ENCODE results near the gene TMEM135.

TMEM135 gene

GRCh38 chr11:87320123-87320522, 282.4 kb downstream of the TMEM135 start:
- peaks cover 4% of the 10 kb centered on the region; the same call in 1 of the 2 replicates for H3K36me3 ChIP-seq (replicated peaks)
- H3K4me1 ChIP-seq = no peaks in the 10 kb centered on the region; the same call in 1 of the 2 replicates
- in situ Hi-C loops (cut with MboI; ENCODE audit: low sequenced_read_pairs) = no loop called here
- H3K4me3 ChIP-seq = no peak overlapping the region
- H3K27me3 ChIP-seq (ENCODE audit: low read depth) = no peaks in the 10 kb centered on the region
- no peaks in the 10 kb centered on the region for H3K9me3 ChIP-seq
- no peak for DNase-seq (ENCODE audit: low spot score in 2 of 2)

GRCh38 chr11:87322568-87322967, 284.8 kb downstream of the TMEM135 start:
- no peak for DNase-seq (ENCODE audit: low spot score in 2 of 2)

GRCh38 chr11:87323899-87324298, 286.2 kb downstream of the TMEM135 start:
- Histone ChIP-seq H3K9me3 (no peaks in the 10 kb centered on the region), H3K4me1 (no peaks in the 10 kb centered on the region; the same call in 1 of the 2 replicates), H3K27me3 (ENCODE audit: low read depth) (no peaks in the 10 kb centered on the region), H3K4me3 (no peak overlapping the region), H3K36me3 (replicated peaks) (peaks cover 4% of the 10 kb centered on the region; the same call in 1 of the 2 replicates)
- no peak for DNase-seq (ENCODE audit: low spot score in 2 of 2)
- in situ Hi-C loops (cut with MboI; ENCODE audit: low sequenced_read_pairs) = no loop called here

More at GRCh38 chr11:87322568-87322967, 284.8 kb downstream of the TMEM135 start:
- H3K27me3 ChIP-seq (ENCODE audit: low read depth) = no peaks in the 10 kb centered on the region
- peaks cover 4% of the 10 kb centered on the region; the same call in 1 of the 2 replicates for H3K36me3 ChIP-seq (replicated peaks)
- H3K4me1 ChIP-seq = no peaks in the 10 kb centered on the region; the same call in 1 of the 2 replicates
- in situ Hi-C loops (cut with MboI; ENCODE audit: low sequenced_read_pairs) = no loop called here
- H3K9me3 ChIP-seq = no peaks in the 10 kb centered on the region
- no peak overlapping the region for H3K4me3 ChIP-seq

GRCh38 chr11:87324817-87325489, 287.2 kb downstream of the TMEM135 start:
- no peaks in the 10 kb centered on the region; the same call in 1 of the 2 replicates for H3K4me1 ChIP-seq
- H3K4me3 ChIP-seq = no peak overlapping the region
- peaks cover 4% of the 10 kb centered on the region; the same call in 1 of the 2 replicates for H3K36me3 ChIP-seq (replicated peaks)
- no peaks in the 10 kb centered on the region for H3K27me3 ChIP-seq (ENCODE audit: low read depth)
- H3K9me3 ChIP-seq = no peaks in the 10 kb centered on the region
- DNase-seq (ENCODE audit: low spot score in 2 of 2) = no peak
- in situ Hi-C loops (cut with MboI; ENCODE audit: low sequenced_read_pairs) = no loop called here

GRCh38 chr11:87325490-87325872, 287.7 kb downstream of the TMEM135 start:
- Histone ChIP-seq H3K36me3 (replicated peaks) (peaks cover 4% of the 10 kb centered on the region; the same call in 1 of the 2 replicates), H3K4me3 (no peak overlapping the region), H3K9me3 (no peaks in the 10 kb centered on the region), H3K4me1 (no peaks in the 10 kb centered on the region; the same call in 1 of the 2 replicates), H3K27me3 (ENCODE audit: low read depth) (no peaks in the 10 kb centered on the region)
- in situ Hi-C loops (cut with MboI; ENCODE audit: low sequenced_read_pairs) = no loop called here
- DNase-seq (ENCODE audit: low spot score in 2 of 2) = no peak

GRCh38 chr11:87326594-87326993, 288.9 kb downstream of the TMEM135 start:
- no peaks in the 10 kb centered on the region for H3K9me3 ChIP-seq

GRCh38 chr11:87329172-87329571, 291.4 kb downstream of the TMEM135 start:
- no peaks in the 10 kb centered on the region for H3K27me3 ChIP-seq (ENCODE audit: low read depth)
- H3K4me1 ChIP-seq = no peaks in the 10 kb centered on the region
- H3K36me3 ChIP-seq (replicated peaks) = no peaks in the 10 kb centered on the region
- no peak for DNase-seq (ENCODE audit: low spot score in 2 of 2)
- in situ Hi-C loops (cut with MboI; ENCODE audit: low sequenced_read_pairs) = no loop called here
- H3K9me3 ChIP-seq = no peaks in the 10 kb centered on the region
- no peak overlapping the region for H3K4me3 ChIP-seq

More at GRCh38 chr11:87326594-87326993, 288.9 kb downstream of the TMEM135 start:
- Histone ChIP-seq H3K4me3 (no peak overlapping the region), H3K36me3 (replicated peaks) (peaks cover 4% of the 10 kb centered on the region; the same call in 1 of the 2 replicates), H3K4me1 (no peaks in the 10 kb centered on the region), H3K27me3 (ENCODE audit: low read depth) (no peaks in the 10 kb centered on the region)
- in situ Hi-C loops (cut with MboI; ENCODE audit: low sequenced_read_pairs) = no loop called here
- DNase-seq (ENCODE audit: low spot score in 2 of 2) = no peak

- Histone ChIP-seq H3K9me3 (no peaks in the 10 kb centered on the region), H3K36me3 (replicated peaks) (no peaks in the 10 kb centered on the region), H3K27me3 (ENCODE audit: low read depth) (no peaks in the 10 kb centered on the region), H3K4me3 (no peak overlapping the region), H3K4me1 (no peaks in the 10 kb centered on the region)
- DNase-seq (ENCODE audit: low spot score in 2 of 2) = no peak
- in situ Hi-C loops (cut with MboI; ENCODE audit: low sequenced_read_pairs) = no loop called here
Measured at GRCh38 chr11:87330187-87330601, 292.5 kb downstream of the TMEM135 start.

GRCh38 chr11:87331273-87331672, 293.5 kb downstream of the TMEM135 start:
- Histone ChIP-seq H3K4me1 (no peaks in the 10 kb centered on the region), H3K9me3 (no peaks in the 10 kb centered on the region), H3K4me3 (no peak overlapping the region), H3K27me3 (ENCODE audit: low read depth) (no peaks in the 10 kb centered on the region), H3K36me3 (replicated peaks) (no peaks in the 10 kb centered on the region)
- in situ Hi-C loops (cut with MboI; ENCODE audit: low sequenced_read_pairs) = no loop called here
- DNase-seq (ENCODE audit: low spot score in 2 of 2) = no peak

GRCh38 chr11:87338046-87338639, 300.4 kb downstream of the TMEM135 start:
- Histone ChIP-seq H3K27me3 (ENCODE audit: low read depth) (no peaks in the 10 kb centered on the region), H3K4me1 (no peaks in the 10 kb centered on the region), H3K9me3 (peaks cover 2% of the 10 kb centered on the region; the same call in 1 of the 2 replicates), H3K36me3 (replicated peaks) (no peaks in the 10 kb centered on the region), H3K4me3 (no peak overlapping the region)
- DNase-seq (ENCODE audit: low spot score in 2 of 2) = no peak
- in situ Hi-C loops (cut with MboI; ENCODE audit: low sequenced_read_pairs) = no loop called here

- Histone ChIP-seq H3K27me3 (ENCODE audit: low read depth) (no peaks in the 10 kb centered on the region), H3K4me3 (no peak overlapping the region), H3K4me1 (no peaks in the 10 kb centered on the region), H3K36me3 (replicated peaks) (no peaks in the 10 kb centered on the region), H3K9me3 (peaks cover 2% of the 10 kb centered on the region; the same call in 1 of the 2 replicates)
- in situ Hi-C loops (cut with MboI; ENCODE audit: low sequenced_read_pairs) = no loop called here
- no peak for DNase-seq (ENCODE audit: low spot score in 2 of 2)
Measured at GRCh38 chr11:87339416-87339815, 301.7 kb downstream of the TMEM135 start.

GRCh38 chr11:87347441-87347840, 309.7 kb downstream of the TMEM135 start:
- DNase-seq (ENCODE audit: low spot score in 2 of 2) = no peak
- H3K4me1 ChIP-seq = no peaks in the 10 kb centered on the region
- H3K27me3 ChIP-seq (ENCODE audit: low read depth) = no peaks in the 10 kb centered on the region
- H3K9me3 ChIP-seq = no peaks in the 10 kb centered on the region
- in situ Hi-C loops (cut with MboI; ENCODE audit: low sequenced_read_pairs) = no loop called here
- no peak overlapping the region for H3K4me3 ChIP-seq
- H3K36me3 ChIP-seq (replicated peaks) = no peaks in the 10 kb centered on the region

GRCh38 chr11:87347854-87348253, 310.1 kb downstream of the TMEM135 start:
- Histone ChIP-seq H3K27me3 (ENCODE audit: low read depth) (no peaks in the 10 kb centered on the region), H3K4me3 (no peak overlapping the region), H3K9me3 (no peaks in the 10 kb centered on the region), H3K4me1 (no peaks in the 10 kb centered on the region; the same call in 1 of the 2 replicates), H3K36me3 (replicated peaks) (no peaks in the 10 kb centered on the region)
- DNase-seq (ENCODE audit: low spot score in 2 of 2) = no peak
- in situ Hi-C loops (cut with MboI; ENCODE audit: low sequenced_read_pairs) = no loop called here

GRCh38 chr11:87351676-87352075, 313.9 kb downstream of the TMEM135 start:
- Histone ChIP-seq H3K27me3 (ENCODE audit: low read depth) (no peaks in the 10 kb centered on the region), H3K36me3 (replicated peaks) (no peaks in the 10 kb centered on the region), H3K9me3 (no peaks in the 10 kb centered on the region), H3K4me3 (no peak overlapping the region), H3K4me1 (no peaks in the 10 kb centered on the region; the same call in 1 of the 2 replicates)
- in situ Hi-C loops (cut with MboI; ENCODE audit: low sequenced_read_pairs) = loop anchor here (5.0 to 10.0 kb wide), 2 partner anchors 71 to 1193 kb away; no protein-coding TSS in a partner anchor
- no peak for DNase-seq (ENCODE audit: low spot score in 2 of 2)

Data from HAP-1 (cell line).